H1 (cell line): ENCODE results near the gene SETX. TPM values are rescaled to one million over a fixed set of nuclear protein-coding genes. Genes with fewer than 3 reads are reported as not detected.

Experiments
- CHD7 ChIP-seq: fragments of 300-600 bp; sonication (generic); IDR thresholded peaks from 2 replicates; pipeline ENCODE4 v1.7.1; 2012; ENCODE audit warnings: low read length, moderate library complexity, mild to moderate bottlenecking, inconsistent platforms; ENCODE audit not compliant: insufficient replicate concordance
- EZH2 ChIP-seq: fragments of 200-600 bp; sonication (generic); IDR thresholded peaks from 2 replicates; pipeline ENCODE4 v1.7.1; 2012; ENCODE audit warnings: low read depth, mild to moderate bottlenecking, moderate library complexity, low read length, inconsistent platforms; ENCODE audit not compliant: severe bottlenecking
- POLR2A ChIP-seq, 2 experiments: IDR thresholded peaks; 1 replicate in 1 of 2; 2 replicates in 1 of 2; pipeline ENCODE4 v1.6.1; 2011; ENCODE audit warnings: low read depth in 2 of 2, low read length in 2 of 2, mild to moderate bottlenecking in 2 of 2; ENCODE audit errors: control extremely low read depth in 1 of 2
- SIRT6 ChIP-seq: IDR thresholded peaks from one replicate; pipeline ENCODE4 v1.7.1; 2012; ENCODE audit warnings: low read length, inconsistent platforms
- SP1 ChIP-seq: IDR thresholded peaks from 2 replicates; pipeline ENCODE4 v1.6.1; 2011; ENCODE audit warnings: low read depth, low read length
- TAF1 ChIP-seq: IDR thresholded peaks from 2 replicates; pipeline ENCODE4 v1.6.1; 2011; ENCODE audit warnings: mild to moderate bottlenecking, low read depth, low read length
- TBP ChIP-seq: IDR thresholded peaks from 2 replicates; pipeline ENCODE4 v1.6.1; 2011; ENCODE audit warnings: low read depth, low read length, improper control_type of control experiment
- YY1 ChIP-seq: IDR thresholded peaks from 2 replicates; pipeline ENCODE4 v1.6.1; 2011; ENCODE audit warnings: low read depth, mild to moderate bottlenecking, low read length
- polyA plus RNA-seq, 7 experiments: library from polyadenylated mRNA; depleted of rRNA in 3 of 7; stranded (reverse) in 5 of 7; unstranded in 2 of 7; fragments of >200 nt in 5 of 7; fragments of 200-250 nt in 2 of 7; gene quantifications; 1 replicate in 5 of 7; 2 replicates in 1 of 7; 4 replicates in 1 of 7; pipeline versions ENCODE4 v1.2.1 to v1.2.3, GENCODE V29; 2011 to 2013; ENCODE audit warnings: missing spikeins in 2 of 7, mixed read lengths in 2 of 7
- total RNA-seq: library from RNA; stranded (reverse); fragmentation: NEBNext Ultra II Directional; extraction: Animal tissue kit (Norgen Biotek cat#: 25700); gene quantifications from 2 replicates; pipeline ENCODE4 v1.2.1, GENCODE V29; 2021
- TF ChIP-seq, protein P1 (sequence below): IDR thresholded peaks from 2 replicates; pipeline ENCODE4 v1.6.1; 2012; ENCODE audit warnings: inconsistent platforms
- TF ChIP-seq, protein P2 (sequence below): IDR thresholded peaks from 2 replicates; pipeline ENCODE4 v1.6.1; 2012; ENCODE audit warnings: low read length, inconsistent platforms

The SETX gene
- total and polyA plus RNA-seq, 2 of the 8 experiments (the other 6 are each of a cell fraction or from before 2014, with no cell fraction given), result 15.1 to 37.9 TPM

- TF ChIP-seq CHD7 (no peak), TBP (no peak), SP1 (no peak), POLR2A (IDR thresholded peaks at IDR 0.05; ENCODE audit: control extremely low read depth in 1 of 2, low read depth in 2 of 2, low read length in 2 of 2) (no peak), TAF1 (no peak), YY1 (no peak), SIRT6 (no peak), EZH2 (no peak)
- TF ChIP-seq, protein P1, sequence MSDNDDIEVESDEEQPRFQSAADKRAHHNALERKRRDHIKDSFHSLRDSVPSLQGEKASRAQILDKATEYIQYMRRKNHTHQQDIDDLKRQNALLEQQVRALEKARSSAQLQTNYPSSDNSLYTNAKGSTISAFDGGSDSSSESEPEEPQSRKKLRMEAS, result no peak
- TF ChIP-seq, protein P2, sequence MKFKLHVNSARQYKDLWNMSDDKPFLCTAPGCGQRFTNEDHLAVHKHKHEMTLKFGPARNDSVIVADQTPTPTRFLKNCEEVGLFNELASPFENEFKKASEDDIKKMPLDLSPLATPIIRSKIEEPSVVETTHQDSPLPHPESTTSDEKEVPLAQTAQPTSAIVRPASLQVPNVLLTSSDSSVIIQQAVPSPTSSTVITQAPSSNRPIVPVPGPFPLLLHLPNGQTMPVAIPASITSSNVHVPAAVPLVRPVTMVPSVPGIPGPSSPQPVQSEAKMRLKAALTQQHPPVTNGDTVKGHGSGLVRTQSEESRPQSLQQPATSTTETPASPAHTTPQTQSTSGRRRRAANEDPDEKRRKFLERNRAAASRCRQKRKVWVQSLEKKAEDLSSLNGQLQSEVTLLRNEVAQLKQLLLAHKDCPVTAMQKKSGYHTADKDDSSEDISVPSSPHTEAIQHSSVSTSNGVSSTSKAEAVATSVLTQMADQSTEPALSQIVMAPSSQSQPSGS, result no peak
Observed at GRCh38 chr9:132390966-132391365, 36.2 kb upstream of the SETX start (continued).
